Gastroesophageal sphincter (tissue), 4 donors: Measurements from ENCODE around the gene SOX5. TPM values are rescaled to one million over a fixed set of nuclear protein-coding genes. Genes with fewer than 3 reads are reported as not detected.

Experiments used
- ATAC-seq: fragments of 150-250 bp; one replicate; pipeline ENCODE4 v1.9.1; 2016; ENCODE audit warnings: mild to moderate bottlenecking, moderate library complexity
- H3K27ac ChIP-seq, 4 donors: fragments of 200-600 bp; sonication (generic) in 3 of 4; 1 replicate in 3 of 4; 2 replicates in 1 of 4; pipeline ENCODE4 v1.5.1; 2016 to 2019
- H3K27me3 ChIP-seq: fragments of 200-600 bp; sonication (generic); one replicate; pipeline ENCODE4 v1.5.1; 2019
- H3K36me3 ChIP-seq, 2 donors: fragments of 200-600 bp; sonication (generic); one replicate each; pipeline ENCODE4 v1.5.1; 2019; ENCODE audit warnings: control low read depth in 1 of 2
- H3K4me1 ChIP-seq, 3 donors: fragments of 200-600 bp; sonication (generic); 1 replicate in 2 of 3; 2 replicates in 1 of 3; pipeline ENCODE4 v1.5.1; 2016 to 2019; ENCODE audit warnings: control low read depth in 2 of 3
- H3K4me3 ChIP-seq, 2 donors: fragments of 200-600 bp; sonication (generic); one replicate each; pipeline ENCODE4 v1.5.1; 2019; ENCODE audit warnings: mild to moderate bottlenecking in 1 of 2, moderate library complexity in 1 of 2
- H3K9me3 ChIP-seq, 3 donors: fragments of 200-600 bp; sonication (generic); one replicate each; pipeline ENCODE4 v1.5.1; 2017 to 2019; ENCODE audit warnings: control low read depth in 2 of 3
- EP300 ChIP-seq: sonication (generic); formaldehyde crosslinking; IDR thresholded peaks from one replicate; pipeline ENCODE4 v1.6.1; 2017; ENCODE audit warnings: antibody characterized with exemption, mild to moderate bottlenecking
- POLR2A ChIP-seq, 2 donors: fragments of 450-650 bp; IDR thresholded peaks; one replicate each; pipeline ENCODE4 v1.6.1; 2017; ENCODE audit warnings: antibody characterized with exemption in 2 of 2, mild to moderate bottlenecking in 2 of 2, moderate library complexity in 1 of 2
- POLR2AphosphoS5 ChIP-seq: sonication (generic); formaldehyde crosslinking; IDR thresholded peaks from one replicate; pipeline ENCODE4 v1.6.1; 2017; ENCODE audit warnings: antibody characterized with exemption
- WGBS, 2 donors: methylation state at CpG; one replicate each; pipeline ENCODE4 v1.1.5; 2018; ENCODE audit warnings: low coverage in 1 of 2; 5-methylcytosine and 5-hydroxymethylcytosine counted together
- total RNA-seq, 4 donors: library from RNA; depleted of rRNA; stranded (reverse); fragments of >200 nt; gene quantifications; one replicate each; pipeline ENCODE4 v1.1.0, GENCODE V29; 2016
- TF ChIP-seq, protein P1 (sequence below), 4 experiments: fragments of 200-600 bp in 2 of 4; fragments of 450-650 bp in 2 of 4; sonication (generic) in 1 of 4; IDR thresholded peaks; one replicate each; pipeline ENCODE4 v1.5.1; 2017 to 2019; ENCODE audit warnings: antibody characterized with exemption in 4 of 4, mild to moderate bottlenecking in 2 of 4, moderate library complexity in 2 of 4

SOX5 gene
- total RNA-seq, 4 donors from 2014 or later, result 4.9 to 69.9 (median 18.1) TPM

DNA sequence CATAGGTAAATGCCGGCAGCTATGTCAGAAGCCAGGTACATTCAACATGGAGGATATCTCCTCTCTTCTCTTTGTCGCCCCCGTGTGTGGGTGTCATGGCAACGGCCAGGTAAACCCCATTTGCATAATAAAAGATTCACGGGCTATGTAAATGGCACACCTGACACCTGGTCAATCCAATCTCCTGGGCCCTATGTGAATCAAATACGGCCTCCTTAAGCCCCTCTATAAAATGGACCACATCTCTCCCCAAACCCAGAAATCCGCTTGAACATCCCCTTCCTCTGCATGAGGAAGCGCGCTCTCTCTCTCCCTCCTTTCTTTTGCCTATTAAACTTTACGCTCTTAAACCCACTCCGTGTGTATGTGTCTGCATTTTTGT is 363.7 kb downstream of the SOX5 start:
- WGBS, 2 donors, result 85 to 91% methylated on average over 9 to 10 of the region's 11 CpGs
- H3K27me3 ChIP-seq, result no peaks in the 10 kb centered on the region
- H3K27ac ChIP-seq, result no peak overlapping the region
- TF ChIP-seq, protein P1, sequence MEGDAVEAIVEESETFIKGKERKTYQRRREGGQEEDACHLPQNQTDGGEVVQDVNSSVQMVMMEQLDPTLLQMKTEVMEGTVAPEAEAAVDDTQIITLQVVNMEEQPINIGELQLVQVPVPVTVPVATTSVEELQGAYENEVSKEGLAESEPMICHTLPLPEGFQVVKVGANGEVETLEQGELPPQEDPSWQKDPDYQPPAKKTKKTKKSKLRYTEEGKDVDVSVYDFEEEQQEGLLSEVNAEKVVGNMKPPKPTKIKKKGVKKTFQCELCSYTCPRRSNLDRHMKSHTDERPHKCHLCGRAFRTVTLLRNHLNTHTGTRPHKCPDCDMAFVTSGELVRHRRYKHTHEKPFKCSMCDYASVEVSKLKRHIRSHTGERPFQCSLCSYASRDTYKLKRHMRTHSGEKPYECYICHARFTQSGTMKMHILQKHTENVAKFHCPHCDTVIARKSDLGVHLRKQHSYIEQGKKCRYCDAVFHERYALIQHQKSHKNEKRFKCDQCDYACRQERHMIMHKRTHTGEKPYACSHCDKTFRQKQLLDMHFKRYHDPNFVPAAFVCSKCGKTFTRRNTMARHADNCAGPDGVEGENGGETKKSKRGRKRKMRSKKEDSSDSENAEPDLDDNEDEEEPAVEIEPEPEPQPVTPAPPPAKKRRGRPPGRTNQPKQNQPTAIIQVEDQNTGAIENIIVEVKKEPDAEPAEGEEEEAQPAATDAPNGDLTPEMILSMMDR (IDR thresholded peaks at IDR 0.05), result no peak
- no peak for TF ChIP-seq EP300
- no peak for TF ChIP-seq POLR2AphosphoS5
- TF ChIP-seq POLR2A (IDR thresholded peaks at IDR 0.05), result no peak
- no peaks in the 10 kb centered on the region for H3K4me1 ChIP-seq
- H3K9me3 ChIP-seq, result no peaks in the 10 kb centered on the region
- no peaks in the 10 kb centered on the region for H3K36me3 ChIP-seq
- H3K4me3 ChIP-seq, result no peak overlapping the region
- ATAC-seq, result no peak

DNA sequence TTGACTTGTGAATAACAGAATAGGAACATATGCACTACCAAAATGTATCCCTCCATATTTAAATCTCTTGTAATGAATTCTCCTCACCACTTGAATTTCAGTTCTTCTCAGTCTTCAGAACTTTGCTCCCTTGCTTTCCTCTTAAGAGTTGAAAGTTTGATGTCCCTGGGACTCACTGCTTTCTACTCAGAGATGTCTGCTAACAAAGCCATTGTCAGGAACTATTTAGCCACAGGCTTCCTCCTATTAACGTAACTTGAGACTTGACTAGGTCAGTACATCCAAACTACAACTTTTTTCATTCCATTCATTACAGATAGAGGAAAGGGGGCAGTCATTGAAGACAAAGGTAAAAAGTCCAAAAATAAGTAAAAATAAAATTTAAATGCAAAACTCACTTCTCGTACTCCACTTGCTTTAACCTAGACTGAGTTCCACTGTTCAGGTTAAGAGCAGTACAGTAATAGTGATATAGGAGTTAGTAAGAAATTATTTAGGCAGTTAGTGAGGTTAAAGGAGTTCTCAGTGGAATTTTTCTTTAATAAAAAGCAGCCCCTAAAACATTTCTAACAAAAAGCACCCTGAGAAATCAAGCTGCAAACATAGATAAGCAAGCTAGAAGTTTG is 364.2 kb downstream of the SOX5 start:
- Histone ChIP-seq H3K4me1 (no peaks in the 10 kb centered on the region), H3K4me3 (no peak overlapping the region), H3K27ac (no peak overlapping the region), H3K27me3 (no peaks in the 10 kb centered on the region), H3K36me3 (no peaks in the 10 kb centered on the region), H3K9me3 (no peaks in the 10 kb centered on the region)
- WGBS, 2 donors, result 81 to 94% methylated on average over 2 of the region's 2 CpGs
- no peak for ATAC-seq
- TF ChIP-seq EP300, result no peak
- TF ChIP-seq POLR2A (IDR thresholded peaks at IDR 0.05), result no peak
- TF ChIP-seq, protein P1 (IDR thresholded peaks at IDR 0.05), result no peak
- TF ChIP-seq POLR2AphosphoS5, result no peak

DNA sequence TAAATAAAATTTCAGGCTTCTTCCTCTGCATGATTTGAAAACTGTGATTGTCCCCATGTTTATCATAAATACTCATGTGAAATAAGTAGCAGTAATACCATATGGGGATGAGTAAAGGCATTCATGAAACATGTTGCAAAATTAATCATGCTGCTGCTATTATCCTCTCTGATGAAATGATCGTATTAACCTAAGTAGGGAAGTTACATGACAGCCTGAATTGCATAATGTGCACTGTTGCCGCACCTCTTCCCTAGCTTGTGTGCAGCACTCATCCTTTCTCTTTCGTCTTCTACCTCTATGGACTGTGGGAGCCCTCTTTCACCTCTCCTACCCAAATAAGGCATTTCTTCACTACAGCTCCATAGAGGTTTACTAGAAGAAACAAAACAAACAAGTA is 367.6 kb downstream of the SOX5 start:
- WGBS, 2 donors, result 90 to 92% methylated on average over 3 of the region's 3 CpGs
- no peak for TF ChIP-seq POLR2A (IDR thresholded peaks at IDR 0.05)
- TF ChIP-seq EP300, result no peak
- TF ChIP-seq, protein P1 (IDR thresholded peaks at IDR 0.05), result no peak
- TF ChIP-seq POLR2AphosphoS5, result no peak

DNA sequence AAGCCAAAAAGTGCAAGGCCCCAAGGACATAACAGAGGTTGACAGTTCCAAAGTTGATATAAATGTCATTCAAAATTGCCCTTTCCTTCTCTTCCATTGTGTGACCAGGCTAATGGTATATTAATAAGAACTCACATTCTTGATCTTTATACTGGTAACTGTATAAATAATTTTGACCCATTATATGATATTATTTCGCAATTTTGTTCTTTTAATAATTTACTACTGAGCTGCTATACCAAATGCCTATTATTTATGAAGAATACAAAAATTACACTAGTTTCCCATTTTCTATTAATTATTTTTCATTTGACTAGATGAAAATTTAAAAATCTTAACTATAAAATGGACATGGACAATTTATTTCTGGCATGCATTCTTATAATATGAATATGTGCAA is 370.2 kb downstream of the SOX5 start:
- ATAC-seq, result no peak

More for the DNA sequence above, 367.6 kb downstream of the SOX5 start:
- H3K27ac ChIP-seq, result no peak overlapping the region
- H3K9me3 ChIP-seq, result no peaks in the 10 kb centered on the region
- H3K4me3 ChIP-seq, result no peak overlapping the region
- H3K27me3 ChIP-seq, result no peaks in the 10 kb centered on the region
- no peak for ATAC-seq
- no peaks in the 10 kb centered on the region for H3K4me1 ChIP-seq
- no peaks in the 10 kb centered on the region for H3K36me3 ChIP-seq

DNA sequence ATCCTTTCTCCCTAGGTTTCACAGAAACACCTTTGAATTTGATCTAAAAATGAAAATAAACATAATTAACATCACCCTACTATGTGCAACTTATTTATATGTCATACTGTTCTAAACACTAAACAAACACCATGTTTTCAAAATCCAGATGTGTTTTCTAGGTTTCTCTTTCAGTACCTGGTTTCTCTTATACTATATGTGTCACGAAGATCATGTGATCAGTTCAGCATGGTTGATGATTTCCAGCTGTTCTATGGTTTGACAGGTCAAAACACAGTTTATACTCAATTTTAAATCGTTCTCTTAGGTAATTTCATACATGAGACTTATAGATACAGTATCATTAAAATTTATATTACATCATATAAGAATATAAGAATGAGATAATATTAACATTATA is 373.1 kb downstream of the SOX5 start:
- Histone ChIP-seq H3K27ac (no peak overlapping the region), H3K4me1 (no peaks in the 10 kb centered on the region), H3K9me3 (no peaks in the 10 kb centered on the region), H3K36me3 (no peaks in the 10 kb centered on the region), H3K4me3 (no peak overlapping the region), H3K27me3 (no peaks in the 10 kb centered on the region)
- WGBS, 2 donors, result 54 to 67% methylated on average over 2 of the region's 2 CpGs
- ATAC-seq, result no peak
- TF ChIP-seq POLR2AphosphoS5, result no peak
- no peak for TF ChIP-seq POLR2A (IDR thresholded peaks at IDR 0.05)
- no peak for TF ChIP-seq EP300
- TF ChIP-seq, protein P1 (IDR thresholded peaks at IDR 0.05), result no peak

More for the DNA sequence above, 370.2 kb downstream of the SOX5 start:
- Histone ChIP-seq H3K36me3 (no peaks in the 10 kb centered on the region), H3K9me3 (no peaks in the 10 kb centered on the region), H3K4me3 (no peak overlapping the region), H3K4me1 (no peaks in the 10 kb centered on the region), H3K27ac (no peak overlapping the region), H3K27me3 (no peaks in the 10 kb centered on the region)
- 95 to 100% methylated on average over 1 of the region's 1 CpG for WGBS, 2 donors
- TF ChIP-seq EP300 (no peak), POLR2A (IDR thresholded peaks at IDR 0.05) (no peak), POLR2AphosphoS5 (no peak)
- TF ChIP-seq, protein P1 (IDR thresholded peaks at IDR 0.05), result no peak
